Upper lobe of left lung (tissue), 4 donors: Measurements from ENCODE around the gene CARMIL3.

Experiments
- CTCF ChIP-seq, 6 experiments: fragments of 450-650 bp in 4 of 6; fragments of 200-600 bp in 2 of 6; sonication (generic) in 2 of 6; IDR thresholded peaks; one replicate each; pipeline ENCODE4 v1.5.1; 2016 to 2019; ENCODE audit warnings: antibody characterized with exemption in 6 of 6
- EP300 ChIP-seq, 4 donors: sonication (generic); formaldehyde crosslinking; IDR thresholded peaks; one replicate each; pipeline ENCODE4 v1.5.1; 2017; ENCODE audit warnings: antibody characterized with exemption in 4 of 4, control low read depth in 2 of 4
- POLR2AphosphoS5 ChIP-seq, 2 donors: sonication (generic); formaldehyde crosslinking; IDR thresholded peaks; one replicate each; pipeline ENCODE4 v1.5.1; 2017; ENCODE audit warnings: antibody characterized with exemption in 2 of 2

GRCh38 chr14:24085215-24085614 is 33.4 kb downstream of the CARMIL3 start:
- TF ChIP-seq EP300 (IDR thresholded peaks at IDR 0.05) (no peak), POLR2AphosphoS5 (IDR thresholded peaks at IDR 0.05) (no peak), CTCF (IDR thresholded peaks at IDR 0.05) (no peak)
